ENCODE data around the gene MYO9B.

Gene MYO9B

GRCh38 chr19:17194608-17195007 is 119.0 kb downstream of the MYO9B start:
- Histone ChIP-seq H2AFZ (ENCODE audit: low read depth, low read length, severe bottlenecking) (no peak overlapping the region), H3K36me3 (ENCODE audit: low read length) (peaks cover 9% of the 10 kb centered on the region), H4K20me1 (ENCODE audit: low read depth, low read length) (no peaks in the 10 kb centered on the region), H3K4me2 (ENCODE audit: low read depth, low read length, poor library complexity, severe bottlenecking) (no peak overlapping the region), H3K9ac (ENCODE audit: low read length) (no peak overlapping the region), H3K27me3 (ENCODE audit: low read length) (no peaks in the 10 kb centered on the region), H3K9me2 (replicated peaks; ENCODE audit: insufficient read depth, low read length) (no peaks in the 10 kb centered on the region), H3K27ac (ENCODE audit: low read depth, low read length) (no peak overlapping the region), H3K4me3 (ENCODE audit: insufficient read depth, low read length, poor library complexity, severe bottlenecking) (no peak overlapping the region), H3K9me3 (ENCODE audit: insufficient read depth, low read length) (no peaks in the 10 kb centered on the region), H3F3A (ENCODE audit: insufficient read depth) (peaks cover 13% of the 10 kb centered on the region; the same call in 1 of the 2 replicates), H3K79me2 (ENCODE audit: insufficient read depth, low read length) (no peaks in the 10 kb centered on the region)
- TF ChIP-seq CTCF (IDR thresholded peaks at IDR 0.05; ENCODE audit: insufficient read depth, low read length, poor library complexity, severe bottlenecking), result no peak
- no peak for TF ChIP-seq EZH2phosphoT487 (conservative IDR thresholded peaks at IDR 0.05; ENCODE audit: low read length)

GRCh38 chr19:17195106-17195505 is 119.5 kb downstream of the MYO9B start:
- Histone ChIP-seq H3K9me3 (ENCODE audit: insufficient read depth, low read length) (no peaks in the 10 kb centered on the region), H3K36me3 (ENCODE audit: low read length) (peaks cover 9% of the 10 kb centered on the region), H2AFZ (ENCODE audit: low read depth, low read length, severe bottlenecking) (no peak overlapping the region), H3K9ac (ENCODE audit: low read length) (no peak overlapping the region), H3K4me2 (ENCODE audit: low read depth, low read length, poor library complexity, severe bottlenecking) (no peak overlapping the region), H3K27me3 (ENCODE audit: low read length) (no peaks in the 10 kb centered on the region), H3K9me2 (replicated peaks; ENCODE audit: insufficient read depth, low read length) (no peaks in the 10 kb centered on the region), H4K20me1 (ENCODE audit: low read depth, low read length) (no peaks in the 10 kb centered on the region), H3F3A (ENCODE audit: insufficient read depth) (peaks cover 13% of the 10 kb centered on the region; the same call in 1 of the 2 replicates), H3K79me2 (ENCODE audit: insufficient read depth, low read length) (no peaks in the 10 kb centered on the region), H3K4me3 (ENCODE audit: insufficient read depth, low read length, poor library complexity, severe bottlenecking) (no peak overlapping the region), H3K27ac (ENCODE audit: low read depth, low read length) (no peak overlapping the region)
- TF ChIP-seq CTCF (IDR thresholded peaks at IDR 0.05; ENCODE audit: insufficient read depth, low read length, poor library complexity, severe bottlenecking) (no peak), EZH2phosphoT487 (conservative IDR thresholded peaks at IDR 0.05; ENCODE audit: low read length) (no peak)

GRCh38 chr19:17196610-17197009 is 121.0 kb downstream of the MYO9B start:
- Histone ChIP-seq H3K27me3 (ENCODE audit: low read length) (no peaks in the 10 kb centered on the region), H3K9me2 (replicated peaks; ENCODE audit: insufficient read depth, low read length) (no peaks in the 10 kb centered on the region), H3K79me2 (ENCODE audit: insufficient read depth, low read length) (no peaks in the 10 kb centered on the region), H4K20me1 (ENCODE audit: low read depth, low read length) (no peaks in the 10 kb centered on the region), H2AFZ (ENCODE audit: low read depth, low read length, severe bottlenecking) (no peak overlapping the region), H3K9me3 (ENCODE audit: insufficient read depth, low read length) (no peaks in the 10 kb centered on the region), H3K36me3 (ENCODE audit: low read length) (peaks cover under 1% of the 10 kb centered on the region; the same call in 1 of the 2 replicates), H3F3A (ENCODE audit: insufficient read depth) (peaks cover 4% of the 10 kb centered on the region; the same call in 1 of the 2 replicates), H3K4me2 (ENCODE audit: low read depth, low read length, poor library complexity, severe bottlenecking) (no peak overlapping the region), H3K4me3 (ENCODE audit: insufficient read depth, low read length, poor library complexity, severe bottlenecking) (no peak overlapping the region), H3K9ac (ENCODE audit: low read length) (no peak overlapping the region), H3K27ac (ENCODE audit: low read depth, low read length) (no peak overlapping the region)
- TF ChIP-seq CTCF (IDR thresholded peaks at IDR 0.05; ENCODE audit: insufficient read depth, low read length, poor library complexity, severe bottlenecking) (no peak), EZH2phosphoT487 (conservative IDR thresholded peaks at IDR 0.05; ENCODE audit: low read length) (no peak)
